ENCODE data around the gene FLOT1.

GRCh38 chr6:30686009-30686907 lies 56.2 kb downstream of the FLOT1 start, which contains the start of gene PPP1R18:
- TF ChIP-seq CTCF (IDR thresholded peaks at IDR 0.05) (no peak), EZH2 (IDR thresholded peaks at IDR 0.05; ENCODE audit: borderline replicate concordance, insufficient read depth, low read depth, low read length, poor library complexity, severe bottlenecking) (no peak)

All from B cell (primary cell).